PC-9 (cell line): ENCODE results near the gene CIITA.

Experiments used
- EZH2 ChIP-seq: fragments of 200-600 bp; sonication (generic); IDR thresholded peaks from 2 replicates; pipeline ENCODE4 v1.8.0; 2017; ENCODE audit warnings: antibody characterized with exemption, low read depth
- TF ChIP-seq, protein P1 (sequence below): fragments of 200-600 bp; sonication (generic); conservative IDR thresholded peaks from 2 replicates; pipeline ENCODE4 v1.6.1; 2017; ENCODE audit warnings: mixed run types, antibody characterized with exemption, mild to moderate bottlenecking, moderate library complexity

DNA sequence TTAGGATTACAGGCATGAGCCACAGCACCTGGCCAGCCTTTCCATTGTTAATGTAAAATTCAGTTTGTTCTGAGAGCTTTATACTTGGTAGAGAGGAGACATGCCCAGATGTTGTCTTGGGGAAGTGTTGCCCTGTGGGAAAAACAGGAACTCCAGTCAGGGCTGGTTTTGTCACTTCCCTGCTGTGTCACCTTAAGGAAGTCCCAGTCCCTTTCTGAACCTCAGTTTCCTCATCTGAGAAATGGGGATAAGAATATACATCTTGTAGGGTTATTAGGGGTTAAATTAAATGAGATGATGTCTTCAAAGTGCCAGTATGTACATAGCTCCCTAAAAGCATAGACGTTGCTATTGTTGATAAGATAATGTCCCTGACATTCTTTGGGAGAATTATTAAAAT lies 92.6 kb downstream of the CIITA start:
- no peak for TF ChIP-seq EZH2
- TF ChIP-seq, protein P1, sequence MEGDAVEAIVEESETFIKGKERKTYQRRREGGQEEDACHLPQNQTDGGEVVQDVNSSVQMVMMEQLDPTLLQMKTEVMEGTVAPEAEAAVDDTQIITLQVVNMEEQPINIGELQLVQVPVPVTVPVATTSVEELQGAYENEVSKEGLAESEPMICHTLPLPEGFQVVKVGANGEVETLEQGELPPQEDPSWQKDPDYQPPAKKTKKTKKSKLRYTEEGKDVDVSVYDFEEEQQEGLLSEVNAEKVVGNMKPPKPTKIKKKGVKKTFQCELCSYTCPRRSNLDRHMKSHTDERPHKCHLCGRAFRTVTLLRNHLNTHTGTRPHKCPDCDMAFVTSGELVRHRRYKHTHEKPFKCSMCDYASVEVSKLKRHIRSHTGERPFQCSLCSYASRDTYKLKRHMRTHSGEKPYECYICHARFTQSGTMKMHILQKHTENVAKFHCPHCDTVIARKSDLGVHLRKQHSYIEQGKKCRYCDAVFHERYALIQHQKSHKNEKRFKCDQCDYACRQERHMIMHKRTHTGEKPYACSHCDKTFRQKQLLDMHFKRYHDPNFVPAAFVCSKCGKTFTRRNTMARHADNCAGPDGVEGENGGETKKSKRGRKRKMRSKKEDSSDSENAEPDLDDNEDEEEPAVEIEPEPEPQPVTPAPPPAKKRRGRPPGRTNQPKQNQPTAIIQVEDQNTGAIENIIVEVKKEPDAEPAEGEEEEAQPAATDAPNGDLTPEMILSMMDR: no peak
